Pancreas (tissue), 10 donors: Measurements from ENCODE around the gene SELENOM. TPM values are rescaled to one million over a fixed set of nuclear protein-coding genes. Genes with fewer than 3 reads are reported as not detected.

Experiments used
- ATAC-seq, 4 donors: fragments of 200-7000 bp; cut with Tn5 transposase; one replicate each; pipeline versions ENCODE4 v1.8.0 to v1.9.1; 2020; ENCODE audit warnings: mild to moderate bottlenecking in 4 of 4, moderate library complexity in 4 of 4
- DNase-seq, 6 donors: peaks; one replicate each; pipeline ENCODE4 v3.0.0-alpha.2; 2020
- FAIRE-seq: peaks from 2 replicates; lab custom pipeline; 2012; peaks lifted over from hg19 to GRCh38; lab: Jason Lieb, UNC
- H3K27ac ChIP-seq, 4 donors: fragments of 200-600 bp; sonication (generic); 1 replicate in 3 of 4; 2 replicates in 1 of 4; pipeline versions ENCODE4 v1.5.0 to v1.8.0; 2020
- H3K27me3 ChIP-seq, 4 donors: fragments of 200-600 bp; one replicate each; pipeline ENCODE4 v1.8.0; 2021
- H3K36me3 ChIP-seq, 3 donors: fragments of 200-600 bp; sonication (generic) in 1 of 3; one replicate each; pipeline versions ENCODE4 v1.5.0 to v1.8.0; 2020 to 2021
- H3K4me1 ChIP-seq, 3 donors: fragments of 200-600 bp; one replicate each; pipeline ENCODE4 v1.8.0; 2021
- H3K4me3 ChIP-seq, 4 donors: fragments of 200-600 bp; sonication (generic) in 2 of 4; one replicate each; pipeline versions ENCODE4 v1.5.0 to v1.8.0; 2020 to 2021
- H3K9me3 ChIP-seq, 4 donors: fragments of 200-600 bp; one replicate each; pipeline ENCODE4 v1.8.0; 2021
- CTCF ChIP-seq, 4 donors: fragments of 200-600 bp; sonication (generic) in 3 of 4; IDR thresholded peaks; one replicate each; pipeline versions ENCODE4 v1.5.0 to v1.8.0; 2021; ENCODE audit warnings: antibody characterized with exemption in 4 of 4
- WGBS, 2 donors: extraction: QIAGEN DNeasy Blood & Tissue Kit; methylation state at CpG; one replicate each; pipeline ENCODE4 v1.1.7; 2013; 5-methylcytosine and 5-hydroxymethylcytosine counted together
- intact Hi-C, 3 donors: fragments of 100-400 bp; cut with DNase I; formaldehyde crosslinking; loops; one replicate each; pipeline versions ENCODE4 v1.11.1 to v1.14.2; 2022
- polyA plus RNA-seq, 2 donors: library from polyadenylated mRNA; stranded (reverse); fragments of 200-250 nt; gene quantifications; one replicate each; pipeline ENCODE4 v1.2.3, GENCODE V29; 2013
- total RNA-seq, 6 donors: library from RNA; stranded (reverse); fragmentation: NEBNext Ultra II Directional in 4 of 6; extraction: Animal tissue kit (Norgen Biotek cat#: 25700) in 4 of 6; gene quantifications; one replicate each; pipeline versions ENCODE4 v1.2.1 to v1.2.4, GENCODE V29; 2021 to 2023
- donor health status: healthy with polysubstance abuse.
- donor health status: DM: no; HTN: no; CAD: no; lungs with moderate emphysema.
- donor health status: DM: no; HTN: no; CAD: no.
- donor health status: control.
- donor health status: control.
- donor health status: Bipolar disorder and iron deficiency.
- donor health status: DM: yes; HTN: yes; CAD: no.
- donor health status: DM: no; HTN: no; CAD: no.
- donor health status: DM: no; HTN: no; CAD: no.
- donor health status: DM: yes; HTN: yes; CAD: no.

The SELENOM gene
- total and polyA plus RNA-seq, 8 donors, result 46.1 to 118 (median 59.3) TPM

GRCh38 chr22:31143537-31143936 is 36.2 kb upstream of the SELENOM start:
- 86 to 91% methylated on average over 3 of the region's 3 CpGs for WGBS, 2 donors
- FAIRE-seq (no peak), DNase-seq (peak in 1 of 6 donors; percentile 35), ATAC-seq (no peak)
- H3K27me3 ChIP-seq, result no peaks in the 10 kb centered on the region
- no peaks in the 10 kb centered on the region for H3K9me3 ChIP-seq
- no peaks in the 10 kb centered on the region for H3K36me3 ChIP-seq
- H3K4me1 ChIP-seq, result no peaks in the 10 kb centered on the region
- no peak overlapping the region for H3K27ac ChIP-seq
- no peak overlapping the region for H3K4me3 ChIP-seq
- no peak for TF ChIP-seq CTCF (IDR thresholded peaks at IDR 0.05)
- intact Hi-C loops, result no loop called here

GRCh38 chr22:31143038-31143437 is 35.7 kb upstream of the SELENOM start:
- no peak overlapping the region for H3K4me3 ChIP-seq
- intact Hi-C loops, result no loop called here
- H3K36me3 ChIP-seq, result no peaks in the 10 kb centered on the region
- TF ChIP-seq CTCF (IDR thresholded peaks at IDR 0.05), result no peak
- DNase-seq, result peak in 1 of 6 donors; percentile 13
- no peaks in the 10 kb centered on the region for H3K9me3 ChIP-seq
- no peak for ATAC-seq
- 66 to 71% methylated on average over 3 of the region's 3 CpGs for WGBS, 2 donors
- H3K4me1 ChIP-seq, result no peaks in the 10 kb centered on the region
- H3K27me3 ChIP-seq, result no peaks in the 10 kb centered on the region
- FAIRE-seq, result no peak
- H3K27ac ChIP-seq, result no peak overlapping the region

- Histone ChIP-seq H3K4me1 (no peaks in the 10 kb centered on the region), H3K36me3 (no peaks in the 10 kb centered on the region), H3K9me3 (no peaks in the 10 kb centered on the region), H3K27me3 (no peaks in the 10 kb centered on the region), H3K4me3 (no peak overlapping the region), H3K27ac (no peak overlapping the region)
- WGBS, 2 donors, result 75 to 91% methylated on average over 4 of the region's 4 CpGs
- intact Hi-C loops, result no loop called here
- no peak for TF ChIP-seq CTCF (IDR thresholded peaks at IDR 0.05)
- FAIRE-seq (no peak), DNase-seq (no peak), ATAC-seq (no peak)
Measured at GRCh38 chr22:31142285-31142684, 34.9 kb upstream of the SELENOM start.

GRCh38 chr22:31141551-31141950 is 34.2 kb upstream of the SELENOM start:
- FAIRE-seq, result no peak
- no peak overlapping the region for H3K27ac ChIP-seq
- intact Hi-C loops, result no loop called here
- DNase-seq, result peak in 1 of 6 donors; percentile 41
- no peaks in the 10 kb centered on the region for H3K9me3 ChIP-seq
- no peak for TF ChIP-seq CTCF (IDR thresholded peaks at IDR 0.05)
- no peaks in the 10 kb centered on the region for H3K4me1 ChIP-seq
- no peak for ATAC-seq
- 86 to 100% methylated on average over 2 of the region's 2 CpGs for WGBS, 2 donors
- no peak overlapping the region for H3K4me3 ChIP-seq
- no peaks in the 10 kb centered on the region for H3K36me3 ChIP-seq
- H3K27me3 ChIP-seq, result no peaks in the 10 kb centered on the region

GRCh38 chr22:31140746-31141145 is 33.4 kb upstream of the SELENOM start:
- ATAC-seq, result peak in 3 of 4 donors; percentile 53 to 85 (median 61)
- Histone ChIP-seq H3K4me1 (no peaks in the 10 kb centered on the region), H3K4me3 (no peak overlapping the region), H3K36me3 (no peaks in the 10 kb centered on the region), H3K27me3 (no peaks in the 10 kb centered on the region), H3K9me3 (no peaks in the 10 kb centered on the region), H3K27ac (no peak overlapping the region)
- intact Hi-C loops, result no loop called here
- FAIRE-seq, result no peak
- WGBS, 2 donors, result 44 to 55% methylated on average over 5 of the region's 5 CpGs
- TF ChIP-seq CTCF (IDR thresholded peaks at IDR 0.05), result no peak
- peak in 1 of 6 donors; percentile 64 for DNase-seq
